SU-DHL-6 (cell line): ENCODE data around the gene RPTOR.

Experiments used
- H2AFZ ChIP-seq: fragments of 200-600 bp; sonication (generic); 2 replicates; pipeline ENCODE4 v1.6.1; 2014; ENCODE audit warnings: low read depth, mild to moderate bottlenecking, moderate library complexity, mixed read lengths, antibody characterized with exemption, low read length; ENCODE audit not compliant: severe bottlenecking
- H3F3A ChIP-seq: fragments of 200-600 bp; shearing (Covaris generic); 2 replicates; pipeline ENCODE4 v1.6.0; 2016; ENCODE audit warnings: antibody characterized with exemption, mild to moderate bottlenecking; ENCODE audit not compliant: insufficient read depth
- H3K27ac ChIP-seq: fragments of 200-600 bp; sonication (generic); 2 replicates; pipeline ENCODE4 v1.5.1; 2016; ENCODE audit warnings: low read depth, mild to moderate bottlenecking, low read length, moderate library complexity, mixed read lengths
- H3K27me3 ChIP-seq: fragments of 200-600 bp; sonication (generic), shearing (Covaris generic); 2 replicates; pipeline ENCODE4 v1.6.0; 2014; ENCODE audit warnings: mild to moderate bottlenecking, low read length
- H3K36me3 ChIP-seq: fragments of 200-600 bp; sonication (generic); 2 replicates; pipeline ENCODE4 v1.6.1; 2014; ENCODE audit warnings: mild to moderate bottlenecking, low read length, mixed read lengths
- H3K4me2 ChIP-seq: fragments of 300-600, 200-600 bp; shearing (Covaris generic), sonication (generic); 2 replicates; pipeline ENCODE4 v1.6.0; 2014; ENCODE audit warnings: low read length, low read depth, mild to moderate bottlenecking; ENCODE audit not compliant: poor library complexity, severe bottlenecking
- H3K4me3 ChIP-seq: fragments of 200-600 bp; sonication (generic); 2 replicates; pipeline ENCODE4 v1.5.1; 2014; ENCODE audit warnings: antibody characterized with exemption, low read length, mild to moderate bottlenecking, mixed read lengths; ENCODE audit not compliant: insufficient read depth, poor library complexity, severe bottlenecking
- H3K79me2 ChIP-seq: fragments of 200-600 bp; sonication (generic); 2 replicates; pipeline ENCODE4 v1.6.1; 2014; ENCODE audit warnings: mild to moderate bottlenecking, low read length, moderate library complexity; ENCODE audit not compliant: insufficient read depth
- H3K9ac ChIP-seq: fragments of 200-600 bp; sonication (generic); 2 replicates; pipeline ENCODE4 v1.7.0; 2014; ENCODE audit warnings: mild to moderate bottlenecking, low read length
- H3K9me2 ChIP-seq: fragments of 200-600 bp; sonication (generic); replicated peaks from 2 replicates; pipeline ENCODE4 v1.6.1; 2014; ENCODE audit warnings: low read length; ENCODE audit not compliant: insufficient read depth
- H3K9me3 ChIP-seq: fragments of 200-600 bp; sonication (generic); 2 replicates; pipeline ENCODE4 v1.6.1; 2014; ENCODE audit warnings: low read length, mixed read lengths; ENCODE audit not compliant: insufficient read depth
- H4K20me1 ChIP-seq: fragments of 200-600 bp; sonication (generic); 2 replicates; pipeline ENCODE4 v1.6.1; 2014; ENCODE audit warnings: low read depth, mild to moderate bottlenecking, antibody characterized with exemption, low read length, moderate library complexity, mixed read lengths
- CTCF ChIP-seq: fragments of 200-600 bp; sonication (generic); IDR thresholded peaks from one replicate; pipeline ENCODE4 v1.5.1; 2017; ENCODE audit warnings: antibody characterized with exemption, mild to moderate bottlenecking, low read length, moderate library complexity; ENCODE audit not compliant: insufficient read depth, poor library complexity, severe bottlenecking
- EZH2phosphoT487 ChIP-seq: fragments of 200-600 bp; sonication (generic), shearing (Covaris generic); conservative IDR thresholded peaks from 2 replicates; pipeline ENCODE4 v1.6.1; 2018; ENCODE audit warnings: mild to moderate bottlenecking, antibody characterized with exemption, low read length, moderate library complexity, mixed read lengths

RPTOR gene

GRCh38 chr17:81015136-81015535, 470.5 kb downstream of the RPTOR start:
- H2AFZ ChIP-seq, result no peak overlapping the region
- no peak overlapping the region for H3K4me2 ChIP-seq
- H3K79me2 ChIP-seq, result no peaks in the 10 kb centered on the region
- no peaks in the 10 kb centered on the region for H3K36me3 ChIP-seq
- H3K9me2 ChIP-seq, result no peaks in the 10 kb centered on the region
- no peaks in the 10 kb centered on the region for H3F3A ChIP-seq
- H3K9ac ChIP-seq, result no peak overlapping the region
- H4K20me1 ChIP-seq, result no peaks in the 10 kb centered on the region
- H3K27ac ChIP-seq, result no peak overlapping the region
- H3K4me3 ChIP-seq, result no peak overlapping the region
- no peaks in the 10 kb centered on the region for H3K9me3 ChIP-seq
- TF ChIP-seq EZH2phosphoT487 (no peak), CTCF (no peak)
- H3K27me3 ChIP-seq, result no peaks in the 10 kb centered on the region
